ENCODE data around the gene RET. TPM values are rescaled to one million over a fixed set of nuclear protein-coding genes. Genes with fewer than 3 reads are reported as not detected.

Gene RET
- total RNA-seq, 2 donors from 2014 or later = 0.14 TPM; not detected in 1

DNA sequence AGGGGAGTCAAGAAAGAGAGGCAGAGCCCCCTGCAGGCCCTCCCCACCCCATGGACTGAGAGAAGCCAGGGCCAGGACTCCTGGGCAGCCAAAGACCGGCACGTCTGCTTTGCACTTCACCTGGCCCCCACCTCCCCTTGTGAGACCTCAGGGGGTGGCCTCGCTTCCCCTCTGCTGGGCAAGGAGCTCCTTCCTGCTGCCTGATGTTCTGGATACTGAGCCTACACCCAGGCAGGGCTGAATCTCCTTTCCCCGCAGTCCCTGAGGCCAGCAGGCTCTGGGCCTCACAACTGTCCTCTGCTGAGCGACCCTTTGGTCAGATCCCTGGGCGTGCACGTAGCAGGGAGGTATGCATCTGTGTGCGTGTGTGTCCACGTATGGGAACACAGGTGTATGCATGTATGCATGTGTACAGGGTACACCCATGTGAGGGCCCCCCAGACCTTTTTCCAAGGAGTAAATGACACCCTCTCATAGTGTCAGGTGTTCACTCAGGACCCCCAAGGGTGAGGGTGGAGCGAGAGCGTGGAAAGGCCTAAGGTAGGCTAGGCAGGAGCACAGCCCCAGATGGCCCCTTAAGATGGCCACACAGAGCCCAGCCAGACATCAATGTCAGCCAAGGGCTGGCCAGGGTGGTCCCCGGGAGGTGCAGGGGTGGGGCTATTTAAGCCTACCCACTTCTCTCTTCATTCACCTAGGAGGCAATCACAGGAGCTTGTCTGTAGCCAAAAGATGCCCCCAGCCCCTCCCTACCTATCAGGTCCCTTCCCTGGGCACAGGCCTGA is 1.9 kb upstream of the RET start:
- no peak for ATAC-seq (ENCODE audit: insufficient number of reproducible peaks, low FRiP score, low read depth)
- H3K27me3 ChIP-seq (replicated peaks; ENCODE audit: insufficient read depth) = no peaks in the 10 kb centered on the region
- DNase-seq (ENCODE audit: low spot score) = no peak

DNA sequence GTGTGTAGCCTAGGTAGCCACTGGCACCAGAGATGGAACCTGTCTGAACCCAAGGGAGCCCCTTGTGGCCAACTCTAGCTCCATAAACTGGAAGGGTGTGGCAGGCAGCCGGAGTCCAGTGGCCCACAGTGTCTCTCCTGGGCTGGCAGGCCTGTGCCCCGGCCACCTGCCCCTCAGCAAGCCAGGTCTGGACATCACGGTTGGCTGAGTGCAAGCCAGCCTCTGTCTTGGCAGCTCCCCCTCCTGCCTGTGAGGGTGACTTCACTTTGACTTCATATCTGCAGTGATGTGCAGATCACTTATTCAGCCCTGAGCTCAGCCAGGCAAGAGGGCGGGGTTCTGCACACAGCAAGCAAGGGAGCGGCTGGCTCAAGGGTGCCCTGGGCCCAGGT is 1.3 kb upstream of the RET start:
- H3K4me3 ChIP-seq = no peak overlapping the region
- H3K9me3 ChIP-seq = no peaks in the 10 kb centered on the region
- no peak for ATAC-seq (ENCODE audit: insufficient number of reproducible peaks, low FRiP score, low read depth)
- no peak overlapping the region for H3K27ac ChIP-seq
- H3K27me3 ChIP-seq (replicated peaks; ENCODE audit: insufficient read depth) = no peaks in the 10 kb centered on the region
- H3K36me3 ChIP-seq = no peaks in the 10 kb centered on the region
- no peak for DNase-seq (ENCODE audit: low spot score)
- peaks cover 0 to 11% of the 10 kb centered on the region in 2 donors for H3K4me1 ChIP-seq (ENCODE audit: control insufficient read depth in 1 of 2, low read depth in 2 of 2)
- TF ChIP-seq, protein P1, sequence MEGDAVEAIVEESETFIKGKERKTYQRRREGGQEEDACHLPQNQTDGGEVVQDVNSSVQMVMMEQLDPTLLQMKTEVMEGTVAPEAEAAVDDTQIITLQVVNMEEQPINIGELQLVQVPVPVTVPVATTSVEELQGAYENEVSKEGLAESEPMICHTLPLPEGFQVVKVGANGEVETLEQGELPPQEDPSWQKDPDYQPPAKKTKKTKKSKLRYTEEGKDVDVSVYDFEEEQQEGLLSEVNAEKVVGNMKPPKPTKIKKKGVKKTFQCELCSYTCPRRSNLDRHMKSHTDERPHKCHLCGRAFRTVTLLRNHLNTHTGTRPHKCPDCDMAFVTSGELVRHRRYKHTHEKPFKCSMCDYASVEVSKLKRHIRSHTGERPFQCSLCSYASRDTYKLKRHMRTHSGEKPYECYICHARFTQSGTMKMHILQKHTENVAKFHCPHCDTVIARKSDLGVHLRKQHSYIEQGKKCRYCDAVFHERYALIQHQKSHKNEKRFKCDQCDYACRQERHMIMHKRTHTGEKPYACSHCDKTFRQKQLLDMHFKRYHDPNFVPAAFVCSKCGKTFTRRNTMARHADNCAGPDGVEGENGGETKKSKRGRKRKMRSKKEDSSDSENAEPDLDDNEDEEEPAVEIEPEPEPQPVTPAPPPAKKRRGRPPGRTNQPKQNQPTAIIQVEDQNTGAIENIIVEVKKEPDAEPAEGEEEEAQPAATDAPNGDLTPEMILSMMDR (IDR thresholded peaks at IDR 0.05) = no peak

More for the DNA sequence above, 1.9 kb upstream of the RET start:
- Histone ChIP-seq H3K9me3 (no peaks in the 10 kb centered on the region), H3K27ac (no peak overlapping the region), H3K4me1 (ENCODE audit: control insufficient read depth in 1 of 2, low read depth in 2 of 2) (peaks cover 0 to 11% of the 10 kb centered on the region in 2 donors), H3K4me3 (no peak overlapping the region), H3K36me3 (no peaks in the 10 kb centered on the region)
- TF ChIP-seq, protein P1 (IDR thresholded peaks at IDR 0.05) = no peak

DNA sequence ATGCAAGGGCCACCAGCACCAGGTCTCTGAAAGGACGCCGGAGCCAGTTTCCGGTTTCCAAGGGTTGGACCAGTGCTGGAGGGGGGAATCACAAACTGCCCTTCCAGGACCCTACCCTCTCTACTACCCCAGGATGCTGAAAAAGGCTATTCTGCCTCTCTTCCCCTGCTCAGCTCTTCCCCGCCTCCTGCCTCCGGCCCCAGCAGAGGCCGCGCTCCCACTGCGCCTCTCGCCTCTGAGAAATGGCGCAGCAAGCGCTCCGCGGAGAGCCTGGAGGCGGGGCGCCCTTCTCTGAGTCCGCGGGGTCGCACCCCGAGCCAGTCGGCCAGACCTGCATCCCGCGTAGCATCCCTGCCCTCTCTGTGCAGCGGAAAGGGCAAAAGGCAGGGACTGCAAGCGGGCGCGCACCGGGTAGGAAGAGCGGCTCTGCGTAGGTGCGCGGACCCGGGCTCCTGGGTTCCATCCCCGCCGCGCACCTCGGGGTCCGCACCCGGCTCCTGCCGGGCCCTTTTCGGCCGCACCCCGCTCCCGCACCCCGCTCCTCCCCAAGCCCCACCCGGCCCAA is 476 bp upstream of the RET start:
- H3K27ac ChIP-seq = no peak overlapping the region
- peaks cover 0 to 11% of the 10 kb centered on the region in 2 donors for H3K4me1 ChIP-seq (ENCODE audit: control insufficient read depth in 1 of 2, low read depth in 2 of 2)
- no peaks in the 10 kb centered on the region for H3K27me3 ChIP-seq (replicated peaks; ENCODE audit: insufficient read depth)
- DNase-seq (ENCODE audit: low spot score) (no peak), ATAC-seq (ENCODE audit: insufficient number of reproducible peaks, low FRiP score, low read depth) (no peak)
- peak overlapping the region; percentile 62 for H3K4me3 ChIP-seq
- TF ChIP-seq, protein P1 (IDR thresholded peaks at IDR 0.05) = no peak
- no peaks in the 10 kb centered on the region for H3K9me3 ChIP-seq
- H3K36me3 ChIP-seq = no peaks in the 10 kb centered on the region

DNA sequence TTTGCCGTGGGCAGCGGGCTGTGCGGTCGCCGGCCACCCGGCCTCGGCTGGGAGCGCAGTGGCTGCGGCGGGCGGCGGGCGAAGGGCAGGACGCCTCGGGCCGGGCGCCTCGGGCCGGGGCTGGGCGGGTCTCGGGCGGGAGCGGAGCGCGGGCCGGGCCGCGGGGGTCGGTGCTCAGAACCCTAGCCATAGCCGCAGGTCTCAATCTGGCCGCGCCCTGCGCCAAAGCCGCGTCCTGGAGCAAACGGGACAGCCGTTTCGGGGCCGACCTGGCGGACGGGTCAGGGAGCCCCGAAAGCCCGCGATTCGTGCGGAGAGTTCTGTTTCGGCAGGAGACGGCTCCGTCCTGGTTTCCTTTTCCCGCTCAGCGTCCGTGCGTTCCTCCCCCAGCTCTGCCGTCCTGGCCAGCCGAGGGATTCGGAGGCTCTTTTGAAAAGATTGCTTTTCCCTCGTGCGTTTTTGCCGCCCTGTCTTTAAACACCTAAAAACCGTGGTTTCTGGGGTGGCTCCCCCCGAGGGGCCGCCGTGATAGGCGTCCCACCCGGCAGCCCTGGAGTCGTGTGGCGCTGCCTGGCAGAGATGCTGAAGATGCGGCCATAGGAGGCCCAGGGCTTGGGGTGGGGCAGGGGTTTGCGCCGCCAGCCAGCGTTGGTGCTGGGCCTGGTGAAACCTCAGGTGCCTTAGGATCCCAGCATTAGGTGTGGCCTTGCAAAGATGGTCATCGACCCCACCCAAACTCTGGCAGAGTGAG is 727 bp downstream of the RET start:
- no peak for ATAC-seq (ENCODE audit: insufficient number of reproducible peaks, low FRiP score, low read depth)
- TF ChIP-seq, protein P1 (IDR thresholded peaks at IDR 0.05) = no peak
- Histone ChIP-seq H3K4me3 (peak overlapping the region; percentile 62), H3K36me3 (no peaks in the 10 kb centered on the region), H3K27ac (no peak overlapping the region), H3K27me3 (replicated peaks; ENCODE audit: insufficient read depth) (no peaks in the 10 kb centered on the region), H3K4me1 (ENCODE audit: control insufficient read depth in 1 of 2, low read depth in 2 of 2) (peaks cover 0 to 11% of the 10 kb centered on the region in 2 donors), H3K9me3 (no peaks in the 10 kb centered on the region)
- DNase-seq (ENCODE audit: low spot score) = no peak

Measured in thoracic aorta (tissue), 2 donors.